ENCODE measurements around the gene CDCP2.

The CDCP2 gene

GRCh38 chr1:54136269-54136896 lies 16.4 kb downstream of the CDCP2 start:
- H3K27ac ChIP-seq (ENCODE audit: low read depth, low read length): peak overlapping the region; percentile 78

GRCh38 chr1:54135436-54136120 lies 17.2 kb downstream of the CDCP2 start:
- peak overlapping the region; percentile 86 for H2AFZ ChIP-seq (ENCODE audit: low read length, unreplicated experiment)
- no peaks in the 10 kb centered on the region for H3K79me2 ChIP-seq (ENCODE audit: control insufficient read depth, insufficient read depth, low read length, unreplicated experiment)
- no peaks in the 10 kb centered on the region for H3K36me3 ChIP-seq (ENCODE audit: insufficient read depth, low read length)
- no peaks in the 10 kb centered on the region for H3K27me3 ChIP-seq (ENCODE audit: insufficient read depth, low read length)
- H3K4me1 ChIP-seq (ENCODE audit: control insufficient read depth, insufficient read depth, low read length, unreplicated experiment): peaks cover 25% of the 10 kb centered on the region
- H3K4me3 ChIP-seq (ENCODE audit: low read depth, low read length): no peak overlapping the region
- peak overlapping the region; percentile 78 for H3K27ac ChIP-seq (ENCODE audit: low read depth, low read length)

More at GRCh38 chr1:54136269-54136896, 16.4 kb downstream of the CDCP2 start:
- Histone ChIP-seq H3K36me3 (ENCODE audit: insufficient read depth, low read length) (no peaks in the 10 kb centered on the region), H3K4me3 (ENCODE audit: low read depth, low read length) (no peak overlapping the region), H3K4me1 (ENCODE audit: control insufficient read depth, insufficient read depth, low read length, unreplicated experiment) (peaks cover 25% of the 10 kb centered on the region), H2AFZ (ENCODE audit: low read length, unreplicated experiment) (peak overlapping the region; percentile 86), H3K27me3 (ENCODE audit: insufficient read depth, low read length) (no peaks in the 10 kb centered on the region), H3K79me2 (ENCODE audit: control insufficient read depth, insufficient read depth, low read length, unreplicated experiment) (no peaks in the 10 kb centered on the region)

DNA sequence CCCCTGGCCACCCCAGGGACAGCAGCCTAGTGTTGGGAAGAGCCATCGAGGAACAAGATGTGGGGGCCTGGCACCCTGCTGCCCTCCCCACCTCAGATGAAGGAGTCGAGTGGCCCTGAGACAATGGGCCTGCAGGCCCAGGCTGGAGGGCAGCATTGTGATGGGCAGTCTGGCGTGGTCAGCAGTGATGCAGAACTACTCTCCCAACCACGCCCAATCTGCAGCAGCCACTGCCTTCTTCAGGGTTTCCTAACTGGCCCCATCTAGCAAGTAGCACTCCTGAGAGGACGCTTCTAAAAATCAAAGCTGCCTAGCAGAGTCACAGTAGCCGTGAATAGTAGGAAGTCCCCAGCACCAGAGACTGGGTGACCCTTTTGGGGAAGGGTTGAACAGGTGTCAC lies 18.5 kb downstream of the CDCP2 start:
- Histone ChIP-seq H3K27ac (ENCODE audit: low read depth, low read length) (no peak overlapping the region), H3K27me3 (ENCODE audit: insufficient read depth, low read length) (no peaks in the 10 kb centered on the region), H2AFZ (ENCODE audit: low read length, unreplicated experiment) (no peak overlapping the region), H3K79me2 (ENCODE audit: control insufficient read depth, insufficient read depth, low read length, unreplicated experiment) (no peaks in the 10 kb centered on the region), H3K36me3 (ENCODE audit: insufficient read depth, low read length) (no peaks in the 10 kb centered on the region), H3K4me1 (ENCODE audit: control insufficient read depth, insufficient read depth, low read length, unreplicated experiment) (peaks cover 25% of the 10 kb centered on the region), H3K4me3 (ENCODE audit: low read depth, low read length) (no peak overlapping the region)

DNA sequence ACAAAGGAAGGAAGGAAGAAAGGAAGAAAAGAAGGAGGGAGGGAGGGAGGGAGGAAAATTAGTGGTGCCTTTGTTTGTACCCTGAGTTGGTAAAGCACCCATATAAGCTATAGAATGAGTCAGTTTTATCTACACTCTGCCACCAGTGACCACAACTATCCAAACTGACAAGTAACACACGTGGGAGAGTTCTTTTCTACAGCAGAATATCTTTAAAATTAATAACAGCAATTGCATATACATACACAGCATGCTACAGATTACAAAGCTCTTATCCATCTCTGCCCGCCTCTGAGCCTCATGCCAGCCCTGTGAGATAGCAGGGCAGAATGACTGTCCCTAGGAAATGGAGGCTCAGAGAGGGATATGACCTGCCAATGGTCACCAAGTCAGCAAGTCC lies 20.3 kb downstream of the CDCP2 start:
- peaks cover 21% of the 10 kb centered on the region for H3K4me1 ChIP-seq (ENCODE audit: control insufficient read depth, insufficient read depth, low read length, unreplicated experiment)
- no peaks in the 10 kb centered on the region for H3K27me3 ChIP-seq (ENCODE audit: insufficient read depth, low read length)
- H3K27ac ChIP-seq (ENCODE audit: low read depth, low read length): no peak overlapping the region
- H2AFZ ChIP-seq (ENCODE audit: low read length, unreplicated experiment): no peak overlapping the region
- no peaks in the 10 kb centered on the region for H3K36me3 ChIP-seq (ENCODE audit: insufficient read depth, low read length)
- H3K4me3 ChIP-seq (ENCODE audit: low read depth, low read length): no peak overlapping the region
- no peaks in the 10 kb centered on the region for H3K79me2 ChIP-seq (ENCODE audit: control insufficient read depth, insufficient read depth, low read length, unreplicated experiment)

DNA sequence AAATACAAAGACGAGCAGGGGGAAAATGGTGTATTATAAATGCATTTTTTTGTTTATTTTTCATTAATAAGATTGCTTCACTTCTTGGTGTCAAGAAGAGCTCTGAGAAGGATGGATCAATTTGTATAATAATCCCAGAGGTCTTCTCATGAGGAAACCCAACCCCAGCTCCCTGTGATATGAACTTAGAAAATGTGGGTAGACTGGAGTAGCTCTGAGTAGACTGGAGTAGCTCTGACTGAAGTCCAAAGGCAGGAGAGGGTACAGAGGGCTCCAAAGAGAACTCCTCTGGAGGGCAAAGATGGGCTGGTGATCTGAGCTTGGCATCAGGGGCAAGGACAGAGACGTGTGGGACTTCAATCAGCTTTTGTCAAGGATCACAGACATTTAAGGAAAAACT lies 21.4 kb downstream of the CDCP2 start:
- no peak overlapping the region for H3K27ac ChIP-seq (ENCODE audit: low read depth, low read length)
- H3K4me3 ChIP-seq (ENCODE audit: low read depth, low read length): no peak overlapping the region
- H3K27me3 ChIP-seq (ENCODE audit: insufficient read depth, low read length): no peaks in the 10 kb centered on the region

GRCh38 chr1:54129858-54130257 lies 22.9 kb downstream of the CDCP2 start:
- H3K27me3 ChIP-seq (ENCODE audit: insufficient read depth, low read length): no peaks in the 10 kb centered on the region
- H3K4me3 ChIP-seq (ENCODE audit: low read depth, low read length): no peak overlapping the region
- no peak overlapping the region for H2AFZ ChIP-seq (ENCODE audit: low read length, unreplicated experiment)

More for the DNA sequence above, 21.4 kb downstream of the CDCP2 start:
- H2AFZ ChIP-seq (ENCODE audit: low read length, unreplicated experiment): no peak overlapping the region
- peaks cover 14% of the 10 kb centered on the region for H3K4me1 ChIP-seq (ENCODE audit: control insufficient read depth, insufficient read depth, low read length, unreplicated experiment)
- no peaks in the 10 kb centered on the region for H3K79me2 ChIP-seq (ENCODE audit: control insufficient read depth, insufficient read depth, low read length, unreplicated experiment)
- H3K36me3 ChIP-seq (ENCODE audit: insufficient read depth, low read length): no peaks in the 10 kb centered on the region

DNA sequence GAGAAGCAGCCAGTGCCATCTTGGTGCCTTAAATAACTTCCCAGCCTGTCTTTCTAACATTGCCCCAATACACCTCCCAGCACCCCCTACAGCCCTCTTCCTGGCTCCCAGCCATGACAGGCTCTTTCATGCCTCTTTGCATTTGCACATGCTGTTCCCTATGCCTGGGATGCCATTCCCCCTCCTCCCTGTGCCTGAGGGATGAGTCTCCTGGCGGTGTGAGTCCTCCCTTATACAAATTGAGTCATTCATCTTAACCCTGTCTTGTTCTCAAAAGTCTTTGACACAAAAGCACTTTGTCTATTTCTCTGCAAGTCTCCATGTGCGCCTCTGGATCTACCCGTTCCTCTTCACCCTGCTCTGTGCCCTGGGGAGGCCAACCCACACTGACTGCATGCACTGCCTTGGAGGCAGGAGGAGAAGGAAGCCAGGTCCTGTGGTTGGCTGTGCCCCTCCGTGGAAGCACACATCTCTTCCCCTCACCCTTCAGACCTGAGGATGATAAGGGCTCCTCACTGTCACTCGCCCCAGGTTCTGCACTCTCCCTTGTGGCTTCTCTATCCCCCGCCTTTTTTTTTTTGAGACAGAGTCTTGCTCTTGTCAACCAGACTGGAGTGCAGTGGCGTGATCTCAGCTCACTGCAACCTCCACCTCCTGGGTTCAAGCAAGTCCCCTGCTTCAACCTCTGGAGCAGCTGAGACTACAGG lies 25.1 kb downstream of the CDCP2 start:
- Histone ChIP-seq H3K79me2 (ENCODE audit: control insufficient read depth, insufficient read depth, low read length, unreplicated experiment) (no peaks in the 10 kb centered on the region), H3K4me1 (ENCODE audit: control insufficient read depth, insufficient read depth, low read length, unreplicated experiment) (no peaks in the 10 kb centered on the region), H2AFZ (ENCODE audit: low read length, unreplicated experiment) (no peak overlapping the region), H3K27me3 (ENCODE audit: insufficient read depth, low read length) (no peaks in the 10 kb centered on the region), H3K36me3 (ENCODE audit: insufficient read depth, low read length) (no peaks in the 10 kb centered on the region), H3K27ac (ENCODE audit: low read depth, low read length) (no peak overlapping the region), H3K4me3 (ENCODE audit: low read depth, low read length) (no peak overlapping the region)

More at GRCh38 chr1:54129858-54130257, 22.9 kb downstream of the CDCP2 start:
- Histone ChIP-seq H3K36me3 (ENCODE audit: insufficient read depth, low read length) (no peaks in the 10 kb centered on the region), H3K4me1 (ENCODE audit: control insufficient read depth, insufficient read depth, low read length, unreplicated experiment) (no peaks in the 10 kb centered on the region), H3K79me2 (ENCODE audit: control insufficient read depth, insufficient read depth, low read length, unreplicated experiment) (no peaks in the 10 kb centered on the region), H3K27ac (ENCODE audit: low read depth, low read length) (no peak overlapping the region)

GRCh38 chr1:54126271-54126815 lies 26.5 kb downstream of the CDCP2 start:
- H3K79me2 ChIP-seq (ENCODE audit: control insufficient read depth, insufficient read depth, low read length, unreplicated experiment): no peaks in the 10 kb centered on the region
- no peak overlapping the region for H2AFZ ChIP-seq (ENCODE audit: low read length, unreplicated experiment)
- no peaks in the 10 kb centered on the region for H3K36me3 ChIP-seq (ENCODE audit: insufficient read depth, low read length)
- no peaks in the 10 kb centered on the region for H3K27me3 ChIP-seq (ENCODE audit: insufficient read depth, low read length)
- no peak overlapping the region for H3K4me3 ChIP-seq (ENCODE audit: low read depth, low read length)
- no peaks in the 10 kb centered on the region for H3K4me1 ChIP-seq (ENCODE audit: control insufficient read depth, insufficient read depth, low read length, unreplicated experiment)
- no peak overlapping the region for H3K27ac ChIP-seq (ENCODE audit: low read depth, low read length)

DNA sequence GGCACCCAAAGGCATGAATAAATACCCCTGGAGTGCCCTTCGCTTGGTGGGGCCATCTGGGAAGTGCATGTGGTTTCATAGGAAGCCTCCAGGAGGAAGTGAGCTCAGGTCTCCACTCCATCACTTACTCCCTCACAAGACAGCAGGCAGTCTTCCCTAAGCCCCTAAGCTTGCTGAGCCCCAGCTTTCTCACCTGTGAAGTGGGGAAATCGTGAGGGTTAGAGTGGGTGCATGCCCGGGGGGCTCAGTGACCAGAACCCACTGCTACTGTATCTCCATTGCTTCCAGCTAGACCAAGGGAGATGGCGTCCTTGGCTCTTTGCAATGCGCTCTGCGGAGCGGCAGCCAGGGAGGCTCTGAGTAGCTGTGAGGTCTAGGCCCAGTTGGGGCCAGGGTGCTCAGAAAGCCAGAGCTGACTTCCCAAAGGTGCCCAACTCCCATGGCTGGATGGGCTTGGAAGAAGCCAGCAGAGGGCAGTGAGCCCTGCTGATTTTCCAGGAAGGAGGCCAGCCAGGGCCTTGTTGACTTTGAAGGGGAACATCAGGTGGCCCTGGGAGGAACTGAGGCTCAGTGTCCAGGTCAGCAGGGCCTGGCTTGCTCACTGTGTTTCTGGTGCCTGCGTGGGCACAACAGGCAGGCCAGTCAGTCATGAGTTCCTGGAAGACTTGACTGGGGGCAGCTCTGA lies 27.3 kb downstream of the CDCP2 start:
- no peaks in the 10 kb centered on the region for H3K27me3 ChIP-seq (ENCODE audit: insufficient read depth, low read length)

DNA sequence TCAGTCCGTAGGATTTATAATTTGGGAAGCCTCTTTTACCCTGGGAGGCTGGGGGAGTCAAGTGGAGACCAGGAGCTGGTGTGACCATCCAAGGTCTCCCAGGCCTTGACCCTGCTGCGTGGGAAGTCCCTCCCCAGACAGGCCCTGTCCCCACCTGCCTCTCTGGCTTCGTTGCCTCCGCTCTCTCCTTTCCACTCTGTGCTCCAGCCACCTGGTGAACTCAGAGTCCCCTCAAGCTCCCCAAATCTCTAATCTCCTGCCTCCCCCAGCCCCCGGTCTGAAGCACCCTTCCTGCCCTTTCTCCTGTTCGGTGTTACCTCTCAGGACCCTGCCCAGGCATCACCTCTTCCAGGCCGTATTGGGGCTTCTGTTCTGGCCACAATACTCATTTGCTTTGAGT lies 27.9 kb downstream of the CDCP2 start:
- H3K36me3 ChIP-seq (ENCODE audit: insufficient read depth, low read length): no peaks in the 10 kb centered on the region
- no peak overlapping the region for H2AFZ ChIP-seq (ENCODE audit: low read length, unreplicated experiment)
- no peaks in the 10 kb centered on the region for H3K79me2 ChIP-seq (ENCODE audit: control insufficient read depth, insufficient read depth, low read length, unreplicated experiment)
- H3K4me3 ChIP-seq (ENCODE audit: low read depth, low read length): no peak overlapping the region
- no peaks in the 10 kb centered on the region for H3K27me3 ChIP-seq (ENCODE audit: insufficient read depth, low read length)
- no peaks in the 10 kb centered on the region for H3K4me1 ChIP-seq (ENCODE audit: control insufficient read depth, insufficient read depth, low read length, unreplicated experiment)
- no peak overlapping the region for H3K27ac ChIP-seq (ENCODE audit: low read depth, low read length)

More for the DNA sequence above, 27.3 kb downstream of the CDCP2 start:
- Histone ChIP-seq H3K36me3 (ENCODE audit: insufficient read depth, low read length) (no peaks in the 10 kb centered on the region), H3K27ac (ENCODE audit: low read depth, low read length) (no peak overlapping the region), H3K4me1 (ENCODE audit: control insufficient read depth, insufficient read depth, low read length, unreplicated experiment) (no peaks in the 10 kb centered on the region), H2AFZ (ENCODE audit: low read length, unreplicated experiment) (no peak overlapping the region), H3K79me2 (ENCODE audit: control insufficient read depth, insufficient read depth, low read length, unreplicated experiment) (no peaks in the 10 kb centered on the region), H3K4me3 (ENCODE audit: low read depth, low read length) (no peak overlapping the region)
